Measurements from ENCODE around the gene COL4A2. TPM values are rescaled to one million over a fixed set of nuclear protein-coding genes. Genes with fewer than 3 reads are reported as not detected.

The COL4A2 gene
- total RNA-seq, 1 donor from 2014 or later = 1,556 TPM

DNA sequence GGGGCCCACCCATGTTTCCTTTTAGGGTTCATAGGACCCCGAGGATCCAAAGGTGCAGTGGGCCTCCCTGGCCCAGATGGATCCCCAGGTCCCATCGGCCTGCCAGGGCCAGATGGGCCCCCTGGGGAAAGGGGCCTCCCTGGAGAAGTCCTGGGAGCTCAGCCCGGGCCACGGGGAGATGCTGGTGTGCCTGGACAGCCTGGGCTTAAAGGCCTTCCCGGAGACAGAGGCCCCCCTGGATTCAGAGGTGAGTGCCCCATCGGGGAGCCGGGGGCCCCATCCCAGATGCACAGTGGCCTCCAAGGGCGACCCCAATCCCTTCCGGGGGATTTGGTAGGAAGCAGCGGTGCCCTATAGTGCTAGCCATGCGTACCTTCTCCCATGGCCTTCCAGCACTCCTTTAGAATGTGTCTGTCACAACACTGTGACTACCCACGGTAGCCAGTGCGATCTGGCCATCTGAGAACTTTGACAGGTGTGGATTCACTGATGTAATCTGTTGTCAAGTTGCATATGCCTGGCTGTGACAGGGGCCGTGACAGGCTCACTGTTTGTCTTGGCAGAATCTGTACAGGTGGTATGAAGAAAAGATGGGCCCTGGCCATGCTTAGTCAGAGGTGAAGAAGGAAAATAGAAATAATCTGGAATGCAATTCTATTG is 165.9 kb downstream of the COL4A2 start:
- no peaks in the 10 kb centered on the region for H3K9me3 Mint-ChIP-seq (ENCODE audit: unreplicated experiment)
- no peak overlapping the region for H3K27ac Mint-ChIP-seq (ENCODE audit: unreplicated experiment)
- no peak for DNase-seq (ENCODE audit: low spot score)
- H3K4me3 Mint-ChIP-seq (ENCODE audit: unreplicated experiment) = peak overlapping the region; percentile 69
- TF ChIP-seq, protein P1, sequence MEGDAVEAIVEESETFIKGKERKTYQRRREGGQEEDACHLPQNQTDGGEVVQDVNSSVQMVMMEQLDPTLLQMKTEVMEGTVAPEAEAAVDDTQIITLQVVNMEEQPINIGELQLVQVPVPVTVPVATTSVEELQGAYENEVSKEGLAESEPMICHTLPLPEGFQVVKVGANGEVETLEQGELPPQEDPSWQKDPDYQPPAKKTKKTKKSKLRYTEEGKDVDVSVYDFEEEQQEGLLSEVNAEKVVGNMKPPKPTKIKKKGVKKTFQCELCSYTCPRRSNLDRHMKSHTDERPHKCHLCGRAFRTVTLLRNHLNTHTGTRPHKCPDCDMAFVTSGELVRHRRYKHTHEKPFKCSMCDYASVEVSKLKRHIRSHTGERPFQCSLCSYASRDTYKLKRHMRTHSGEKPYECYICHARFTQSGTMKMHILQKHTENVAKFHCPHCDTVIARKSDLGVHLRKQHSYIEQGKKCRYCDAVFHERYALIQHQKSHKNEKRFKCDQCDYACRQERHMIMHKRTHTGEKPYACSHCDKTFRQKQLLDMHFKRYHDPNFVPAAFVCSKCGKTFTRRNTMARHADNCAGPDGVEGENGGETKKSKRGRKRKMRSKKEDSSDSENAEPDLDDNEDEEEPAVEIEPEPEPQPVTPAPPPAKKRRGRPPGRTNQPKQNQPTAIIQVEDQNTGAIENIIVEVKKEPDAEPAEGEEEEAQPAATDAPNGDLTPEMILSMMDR (IDR thresholded peaks at IDR 0.05; ENCODE audit: unreplicated experiment) = no peak
- peaks cover 26% of the 10 kb centered on the region for H3K27me3 Mint-ChIP-seq (ENCODE audit: unreplicated experiment)
- H3K36me3 Mint-ChIP-seq (ENCODE audit: low read depth, unreplicated experiment) = peaks cover 77% of the 10 kb centered on the region
- H3K4me1 Mint-ChIP-seq (ENCODE audit: unreplicated experiment) = peaks cover 28% of the 10 kb centered on the region

DNA sequence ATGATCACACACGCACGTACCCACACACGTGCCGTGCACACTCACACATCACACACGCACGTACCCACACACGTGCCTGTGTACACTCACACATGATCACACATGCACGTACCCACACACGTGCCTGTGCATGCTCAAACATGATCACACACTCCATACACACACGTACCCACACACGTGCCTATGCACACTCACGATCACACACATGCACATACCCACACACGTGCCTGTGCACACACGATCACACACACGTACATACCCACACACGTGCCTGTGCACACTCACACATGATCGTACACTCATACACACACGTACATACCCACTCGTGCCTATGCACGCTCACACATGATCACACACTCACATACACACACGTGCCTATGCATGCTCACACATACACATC is 167.6 kb downstream of the COL4A2 start:
- peaks cover 28% of the 10 kb centered on the region for H3K4me1 Mint-ChIP-seq (ENCODE audit: unreplicated experiment)
- no peak for DNase-seq (ENCODE audit: low spot score)
- H3K36me3 Mint-ChIP-seq (ENCODE audit: low read depth, unreplicated experiment) = peaks cover 78% of the 10 kb centered on the region
- TF ChIP-seq, protein P1 (IDR thresholded peaks at IDR 0.05; ENCODE audit: unreplicated experiment) = no peak
- H3K9me3 Mint-ChIP-seq (ENCODE audit: unreplicated experiment) = no peaks in the 10 kb centered on the region
- H3K4me3 Mint-ChIP-seq (ENCODE audit: unreplicated experiment) = peak overlapping the region; percentile 70
- peak overlapping the region; percentile 79 for H3K27ac Mint-ChIP-seq (ENCODE audit: unreplicated experiment)
- H3K27me3 Mint-ChIP-seq (ENCODE audit: unreplicated experiment) = peaks cover 28% of the 10 kb centered on the region

DNA sequence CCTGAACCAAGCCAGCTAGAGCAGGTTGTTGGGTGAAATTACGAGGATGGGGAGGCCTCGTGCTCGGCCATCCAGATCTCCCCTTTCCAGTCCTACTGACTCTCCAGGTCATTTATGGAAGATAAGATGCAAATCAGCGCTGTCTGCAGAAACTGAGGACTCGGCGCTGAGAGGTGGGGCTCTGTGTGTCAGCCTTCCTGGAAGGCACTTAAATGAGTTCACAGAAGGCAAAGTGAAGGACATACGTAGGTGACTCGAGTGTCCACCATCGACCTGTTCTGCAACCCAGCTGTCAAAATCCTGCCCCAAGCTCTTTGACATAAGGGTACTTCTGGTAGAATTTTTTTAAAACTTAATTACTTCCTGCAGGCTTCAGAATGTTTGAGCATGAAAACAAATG is 168.0 kb downstream of the COL4A2 start:
- H3K27me3 Mint-ChIP-seq (ENCODE audit: unreplicated experiment) = peaks cover 28% of the 10 kb centered on the region
- peaks cover 28% of the 10 kb centered on the region for H3K4me1 Mint-ChIP-seq (ENCODE audit: unreplicated experiment)
- no peaks in the 10 kb centered on the region for H3K9me3 Mint-ChIP-seq (ENCODE audit: unreplicated experiment)
- TF ChIP-seq, protein P1 (IDR thresholded peaks at IDR 0.05; ENCODE audit: unreplicated experiment) = no peak
- H3K27ac Mint-ChIP-seq (ENCODE audit: unreplicated experiment) = peak overlapping the region; percentile 79
- DNase-seq (ENCODE audit: low spot score) = no peak
- peaks cover 76% of the 10 kb centered on the region for H3K36me3 Mint-ChIP-seq (ENCODE audit: low read depth, unreplicated experiment)
- peak overlapping the region; percentile 70 for H3K4me3 Mint-ChIP-seq (ENCODE audit: unreplicated experiment)

DNA sequence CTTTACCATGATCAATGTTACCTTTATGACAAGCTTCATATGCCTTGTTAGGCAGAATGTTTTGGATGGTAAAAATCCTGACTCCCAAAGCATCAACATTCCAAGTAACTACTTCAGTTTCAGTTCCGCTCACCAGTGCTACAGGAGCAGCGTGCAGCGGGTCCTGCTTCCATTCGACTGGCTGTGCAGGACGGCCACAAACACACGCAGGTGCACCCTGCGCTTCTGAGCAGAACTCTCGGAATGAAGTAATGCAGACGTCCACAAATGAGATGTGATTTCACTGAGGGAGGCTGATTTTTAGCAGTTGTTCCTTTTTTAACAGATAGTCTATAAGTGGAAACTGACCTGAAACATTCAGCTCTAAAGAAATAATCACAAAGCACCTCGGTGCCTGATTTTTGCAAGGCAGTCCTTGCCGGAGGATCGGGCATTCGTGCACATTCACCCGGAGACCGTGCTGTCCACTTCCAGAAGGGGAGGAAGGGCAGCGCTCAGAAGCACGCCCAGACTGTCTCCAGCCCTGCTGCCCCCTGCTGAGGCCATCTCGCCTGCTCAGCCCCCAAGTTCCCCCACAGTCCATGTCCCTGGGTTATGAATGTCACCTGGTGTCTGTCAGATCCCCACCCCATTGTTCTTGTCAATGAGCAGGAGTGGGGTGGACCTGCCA is 168.6 kb downstream of the COL4A2 start:
- no peaks in the 10 kb centered on the region for H3K9me3 Mint-ChIP-seq (ENCODE audit: unreplicated experiment)
- no peak overlapping the region for H3K27ac Mint-ChIP-seq (ENCODE audit: unreplicated experiment)
- peak overlapping the region; percentile 51 for H3K4me3 Mint-ChIP-seq (ENCODE audit: unreplicated experiment)
- H3K4me1 Mint-ChIP-seq (ENCODE audit: unreplicated experiment) = peaks cover 23% of the 10 kb centered on the region
- DNase-seq (ENCODE audit: low spot score) = no peak
- peaks cover 76% of the 10 kb centered on the region for H3K36me3 Mint-ChIP-seq (ENCODE audit: low read depth, unreplicated experiment)
- H3K27me3 Mint-ChIP-seq (ENCODE audit: unreplicated experiment) = peaks cover 24% of the 10 kb centered on the region
- TF ChIP-seq, protein P1 (IDR thresholded peaks at IDR 0.05; ENCODE audit: unreplicated experiment) = no peak

DNA sequence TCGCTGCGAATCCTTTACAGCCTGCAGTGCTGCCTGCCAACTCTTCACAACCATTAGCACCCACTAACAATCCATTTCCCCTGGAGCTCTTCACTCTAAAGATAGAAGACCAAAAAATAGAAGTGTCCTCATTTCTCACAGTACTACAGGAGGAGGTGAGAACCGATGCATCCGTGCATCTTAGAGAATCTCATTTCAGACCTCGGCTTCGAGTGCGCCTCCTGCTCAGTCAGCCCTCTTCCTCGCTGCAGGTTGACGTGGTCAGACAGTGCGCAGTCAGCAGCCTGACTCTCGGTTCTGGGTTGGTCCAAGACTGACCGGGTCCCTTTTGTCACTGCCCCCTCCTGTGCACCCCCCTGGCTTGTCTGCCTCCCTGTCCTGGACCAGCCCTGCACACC is 169.1 kb downstream of the COL4A2 start:
- peaks cover 71% of the 10 kb centered on the region for H3K36me3 Mint-ChIP-seq (ENCODE audit: low read depth, unreplicated experiment)
- TF ChIP-seq, protein P1 (IDR thresholded peaks at IDR 0.05; ENCODE audit: unreplicated experiment) = no peak
- DNase-seq (ENCODE audit: low spot score) = no peak
- H3K4me1 Mint-ChIP-seq (ENCODE audit: unreplicated experiment) = peaks cover 22% of the 10 kb centered on the region
- H3K9me3 Mint-ChIP-seq (ENCODE audit: unreplicated experiment) = no peaks in the 10 kb centered on the region
- no peak overlapping the region for H3K27ac Mint-ChIP-seq (ENCODE audit: unreplicated experiment)
- peaks cover 24% of the 10 kb centered on the region for H3K27me3 Mint-ChIP-seq (ENCODE audit: unreplicated experiment)
- no peak overlapping the region for H3K4me3 Mint-ChIP-seq (ENCODE audit: unreplicated experiment)
